HG03565 (cell line): ENCODE results near the gene CELF4.
A peak's percentile ranks its signal among the peaks of the same experiment; 100 is the strongest.

Experiments used
- ATAC-seq: cut with Tn5 transposase; IDR thresholded peaks from one replicate; pipeline ENCODE4 v1.9.1; 2021; ENCODE audit warnings: mild to moderate bottlenecking, moderate library complexity; ENCODE audit not compliant: unreplicated experiment

CELF4 gene

GRCh38 chr18:37270038-37270665, 295.4 kb downstream of the CELF4 start:
- ATAC-seq: no peak

GRCh38 chr18:37266290-37266689, 299.3 kb downstream of the CELF4 start:
- no peak for ATAC-seq

- no peak for ATAC-seq
Measured at GRCh38 chr18:37265382-37265781, 300.2 kb downstream of the CELF4 start.

- no peak for ATAC-seq
Measured at GRCh38 chr18:37264956-37265355, 300.6 kb downstream of the CELF4 start.

GRCh38 chr18:37261988-37262387, 303.6 kb downstream of the CELF4 start:
- ATAC-seq: no peak

- no peak for ATAC-seq
Measured at GRCh38 chr18:37261246-37261840, 304.3 kb downstream of the CELF4 start.

GRCh38 chr18:37260367-37261093, 305.1 kb downstream of the CELF4 start:
- no peak for ATAC-seq

GRCh38 chr18:37259711-37260110, 305.9 kb downstream of the CELF4 start:
- no peak for ATAC-seq

GRCh38 chr18:37258819-37259218, 306.8 kb downstream of the CELF4 start:
- ATAC-seq: no peak

GRCh38 chr18:37258131-37258530, 307.5 kb downstream of the CELF4 start:
- ATAC-seq: no peak

GRCh38 chr18:37254973-37255372, 310.6 kb downstream of the CELF4 start:
- no peak for ATAC-seq

GRCh38 chr18:37254236-37254754, 311.3 kb downstream of the CELF4 start:
- no peak for ATAC-seq

GRCh38 chr18:37253394-37254235, 312.0 kb downstream of the CELF4 start:
- ATAC-seq: peak; percentile 42

GRCh38 chr18:37252854-37253393, 312.7 kb downstream of the CELF4 start:
- no peak for ATAC-seq

- ATAC-seq: no peak
Measured at GRCh38 chr18:37252342-37252741, 313.3 kb downstream of the CELF4 start.

- no peak for ATAC-seq
Measured at GRCh38 chr18:37251679-37252078, 313.9 kb downstream of the CELF4 start.

- ATAC-seq: no peak
Measured at GRCh38 chr18:37249895-37250618, 315.5 kb downstream of the CELF4 start.

- ATAC-seq: no peak
Measured at GRCh38 chr18:37249171-37249886, 316.3 kb downstream of the CELF4 start.

- ATAC-seq: no peak
Measured at GRCh38 chr18:37248281-37248680, 317.3 kb downstream of the CELF4 start.
